SU-DHL-6 (cell line): Measurements from ENCODE around the gene RECK.

Experiments
- CTCF ChIP-seq: fragments of 200-600 bp; sonication (generic); IDR thresholded peaks from one replicate; pipeline ENCODE4 v1.5.1; 2017; ENCODE audit warnings: antibody characterized with exemption, mild to moderate bottlenecking, low read length, moderate library complexity; ENCODE audit not compliant: insufficient read depth, poor library complexity, severe bottlenecking
- EZH2phosphoT487 ChIP-seq: fragments of 200-600 bp; sonication (generic), shearing (Covaris generic); conservative IDR thresholded peaks from 2 replicates; pipeline ENCODE4 v1.6.1; 2018; ENCODE audit warnings: mild to moderate bottlenecking, antibody characterized with exemption, low read length, moderate library complexity, mixed read lengths

- TF ChIP-seq CTCF (no peak), EZH2phosphoT487 (no peak)
These were observed 27.2 kb downstream of the RECK start for GRCh38 chr9:36063804-36064447.
